ENCODE measurements around the gene KCNJ10.
A peak's percentile ranks its signal among the peaks of the same experiment; 100 is the strongest.
"Not testable (repeated sequence)": the region's sequence is repeated elsewhere in the genome, so short reads cannot be mapped to it uniquely, and the experiment has no call there.

KCNJ10 gene

GRCh38 chr1:160061369-160062229, 8.4 kb downstream of the KCNJ10 start:
- no peak for DNase-seq (ENCODE audit: low read depth)

DNA sequence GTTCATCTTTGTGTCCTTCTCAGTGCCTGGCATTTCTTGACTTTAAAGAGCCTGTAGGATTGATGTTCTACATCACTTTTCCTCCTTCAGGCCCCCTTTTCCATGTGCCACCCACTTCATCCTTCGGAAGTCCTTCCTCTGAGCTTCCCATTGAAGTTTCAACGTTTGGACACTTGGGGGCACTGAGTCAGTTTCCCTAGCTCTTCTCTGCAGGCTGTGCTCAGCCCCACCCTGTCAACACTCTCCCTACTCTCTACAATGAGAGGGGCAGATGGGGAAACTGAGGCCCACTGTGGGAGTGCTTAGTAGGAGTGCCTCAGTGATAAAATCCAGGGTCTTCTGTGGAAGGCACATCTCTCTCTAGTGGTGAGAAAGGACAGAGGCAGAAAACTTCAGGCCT, 11.9 kb downstream of the KCNJ10 start:
- no peak for DNase-seq (ENCODE audit: low read depth)

GRCh38 chr1:160056648-160057169, 13.3 kb downstream of the KCNJ10 start:
- no peak for DNase-seq (ENCODE audit: low read depth)

DNA sequence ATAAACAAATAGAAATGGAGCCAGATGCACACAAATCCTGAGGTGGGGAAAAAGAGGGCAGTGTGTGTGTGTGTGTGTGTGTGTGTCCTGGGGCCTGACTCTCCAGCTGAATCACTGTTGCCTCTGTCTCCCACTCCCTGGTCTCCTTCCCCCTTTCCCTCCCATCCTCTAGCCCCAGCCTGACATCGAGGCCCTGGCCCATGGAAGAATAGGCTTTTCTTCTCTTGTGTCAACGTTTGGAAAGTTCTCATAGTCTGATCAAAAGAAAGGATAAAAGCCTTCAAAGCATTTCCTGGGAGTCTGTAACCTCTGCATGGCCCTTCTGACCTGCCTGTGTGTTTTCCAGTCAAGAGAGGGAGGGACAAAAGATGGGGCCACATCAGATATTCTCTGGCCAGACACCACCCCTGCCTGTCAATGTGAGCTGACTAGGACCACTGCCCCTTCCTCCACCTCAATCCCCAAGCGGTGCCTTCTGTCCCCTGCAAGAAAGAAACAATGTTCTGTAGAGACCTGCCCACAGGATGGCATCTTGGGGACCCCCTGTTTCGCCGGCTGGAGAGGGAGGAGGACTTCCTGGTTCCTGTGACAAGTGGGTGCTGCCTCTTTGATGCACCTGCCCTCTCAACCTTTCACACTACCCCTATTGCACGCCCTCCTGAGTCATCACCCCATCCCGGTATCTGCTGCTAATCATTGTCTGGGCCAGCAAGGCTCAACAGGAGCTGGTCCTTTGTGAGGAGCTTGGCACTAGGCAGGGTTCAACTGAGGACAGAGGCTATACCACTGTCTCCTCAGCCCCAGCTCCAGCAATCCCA, 16.2 kb downstream of the KCNJ10 start:
- no peak for DNase-seq (ENCODE audit: low read depth)

- DNase-seq (ENCODE audit: low read depth): no peak
Measured at GRCh38 chr1:160052936-160053335, 17.0 kb downstream of the KCNJ10 start.

- DNase-seq (ENCODE audit: low read depth): no peak
Measured at GRCh38 chr1:160050619-160051018, 19.3 kb downstream of the KCNJ10 start.

GRCh38 chr1:160050182-160050581, 19.8 kb downstream of the KCNJ10 start:
- DNase-seq (ENCODE audit: low read depth): not testable (repeated sequence)

DNA sequence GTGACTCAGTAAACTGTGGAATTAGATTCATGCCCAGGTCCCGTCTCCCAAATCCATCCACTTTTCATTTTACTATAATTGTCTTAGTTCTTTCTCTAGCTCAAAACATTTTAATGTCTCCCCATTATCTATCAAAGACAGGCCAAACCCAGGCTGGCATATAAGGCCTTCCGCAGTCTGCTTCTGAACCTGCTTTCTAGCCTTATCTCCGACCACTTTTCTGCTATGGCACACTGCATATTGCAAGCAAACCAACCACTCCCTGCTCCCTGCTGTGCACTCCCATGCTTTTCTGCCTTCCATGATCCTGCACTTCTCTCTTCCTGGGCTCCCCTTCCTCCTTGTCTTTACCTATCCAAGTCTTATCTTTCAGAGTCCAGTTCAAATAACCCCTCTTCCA, 20.9 kb downstream of the KCNJ10 start:
- no peak for DNase-seq (ENCODE audit: low read depth)

DNA sequence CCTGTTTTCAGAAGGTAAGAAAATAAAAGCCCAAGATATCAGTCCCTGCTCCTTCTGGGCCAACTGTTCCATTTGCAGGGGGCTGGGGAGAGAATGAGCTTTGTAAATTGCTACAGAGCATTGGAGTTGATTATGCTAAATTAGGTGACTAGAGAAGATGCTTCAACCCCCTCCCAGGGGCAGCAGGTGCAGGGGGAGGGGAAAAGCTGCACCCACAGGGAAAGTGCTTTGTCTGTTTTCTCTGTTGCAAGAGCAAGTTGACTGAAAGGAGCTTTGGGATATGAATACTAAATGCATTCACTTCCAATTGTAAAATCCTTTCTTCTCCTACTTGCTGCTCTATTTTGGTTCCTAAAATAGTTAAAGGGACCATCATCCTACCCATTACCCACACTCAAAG, 21.6 kb downstream of the KCNJ10 start:
- no peak for DNase-seq (ENCODE audit: low read depth)

DNA sequence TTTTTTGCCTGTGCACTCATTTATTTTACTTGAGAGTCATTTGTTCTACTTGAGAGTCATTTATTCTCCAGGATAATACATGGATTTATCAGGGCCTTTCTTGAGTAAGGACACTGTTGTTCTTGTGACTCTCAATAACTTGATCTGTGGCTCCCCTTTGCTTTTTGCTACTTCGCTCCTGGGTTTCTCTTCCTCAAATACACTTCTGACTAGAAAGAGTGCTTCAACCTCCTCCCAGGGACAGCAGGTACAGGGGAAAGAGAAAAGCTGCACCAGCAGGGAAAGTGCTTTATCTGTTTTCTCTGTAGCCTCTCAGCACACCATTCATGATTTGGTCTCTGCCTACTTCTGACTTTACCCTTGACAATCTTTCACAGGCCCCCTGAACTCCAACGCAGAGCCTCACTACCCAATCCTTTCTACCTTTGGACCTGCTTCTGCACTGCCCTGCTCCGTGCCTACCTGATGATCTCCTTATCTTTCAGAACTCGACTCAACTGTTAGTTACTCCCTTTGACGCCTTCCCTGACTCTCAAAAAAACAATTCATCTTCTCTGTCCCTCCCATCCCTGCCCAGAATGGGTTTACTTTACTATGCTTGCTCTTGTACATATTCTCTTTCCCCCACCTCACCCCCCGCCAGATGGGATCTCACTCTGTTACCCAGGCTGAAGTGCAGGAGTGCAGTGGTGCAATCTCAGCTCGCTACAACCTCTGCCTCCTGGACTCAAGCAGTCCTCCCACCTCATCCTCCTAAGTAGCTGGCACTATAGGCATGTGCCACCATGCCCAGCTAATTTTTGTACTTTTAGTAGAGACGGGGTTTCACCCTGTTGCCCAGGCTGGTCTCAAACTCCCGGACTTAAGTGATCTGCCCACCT, 22.6 kb downstream of the KCNJ10 start:
- no peak for DNase-seq (ENCODE audit: low read depth)

- no peak for DNase-seq (ENCODE audit: low read depth)
Measured at GRCh38 chr1:160046494-160047110, 23.4 kb downstream of the KCNJ10 start.

DNA sequence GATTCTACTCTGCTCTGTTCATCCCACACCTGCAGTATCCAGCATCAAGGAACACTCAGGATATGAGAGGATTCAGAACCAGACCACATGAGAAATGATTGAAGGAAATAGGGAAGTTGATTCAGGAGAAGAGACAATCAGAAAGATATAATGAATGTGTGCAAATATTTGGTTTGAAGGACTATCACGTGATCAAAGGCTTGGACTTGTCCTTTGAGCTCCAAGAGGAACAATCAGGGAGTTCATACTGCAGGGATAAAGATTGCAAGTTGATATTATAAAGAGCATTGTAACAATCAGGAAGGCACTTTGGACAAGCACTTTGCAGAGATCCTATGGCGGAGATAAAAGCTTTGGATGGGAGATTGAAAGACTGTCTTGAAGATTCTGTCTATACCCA, 24.3 kb downstream of the KCNJ10 start:
- DNase-seq (ENCODE audit: low read depth): no peak

GRCh38 chr1:160043543-160043942, 26.4 kb downstream of the KCNJ10 start:
- DNase-seq (ENCODE audit: low read depth): no peak

DNA sequence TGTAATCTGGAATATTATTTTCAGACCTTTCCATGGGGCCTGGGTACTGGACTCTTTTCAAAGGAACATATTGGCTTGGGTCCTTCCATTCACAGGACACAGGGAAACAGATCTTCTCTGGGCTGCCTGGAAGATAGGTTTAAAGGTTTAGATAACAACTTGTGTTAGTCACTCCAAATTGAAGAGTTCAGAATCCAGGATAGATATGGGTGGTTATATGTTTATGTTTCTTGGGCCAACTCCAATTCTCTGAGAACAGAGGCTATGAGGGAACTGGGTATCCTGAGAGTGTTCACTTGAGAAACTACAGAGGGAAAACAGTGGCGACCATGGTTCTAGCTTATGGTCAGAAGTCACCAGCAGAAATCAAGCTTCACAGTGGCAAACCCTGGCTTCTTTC, 29.5 kb downstream of the KCNJ10 start:
- no peak for DNase-seq (ENCODE audit: low read depth)

GRCh38 chr1:160032165-160032820, 37.7 kb downstream of the KCNJ10 start:
- DNase-seq (ENCODE audit: low read depth): no peak

GRCh38 chr1:160031365-160032164, 38.4 kb downstream of the KCNJ10 start, which contains the start of gene PIGM:
TSS of gene PIGM (minus strand) at chr1:160031990. CDS start at chr1:160031739, 251 bp downstream.
- DNase-seq (ENCODE audit: low read depth): peak; percentile 90

DNA sequence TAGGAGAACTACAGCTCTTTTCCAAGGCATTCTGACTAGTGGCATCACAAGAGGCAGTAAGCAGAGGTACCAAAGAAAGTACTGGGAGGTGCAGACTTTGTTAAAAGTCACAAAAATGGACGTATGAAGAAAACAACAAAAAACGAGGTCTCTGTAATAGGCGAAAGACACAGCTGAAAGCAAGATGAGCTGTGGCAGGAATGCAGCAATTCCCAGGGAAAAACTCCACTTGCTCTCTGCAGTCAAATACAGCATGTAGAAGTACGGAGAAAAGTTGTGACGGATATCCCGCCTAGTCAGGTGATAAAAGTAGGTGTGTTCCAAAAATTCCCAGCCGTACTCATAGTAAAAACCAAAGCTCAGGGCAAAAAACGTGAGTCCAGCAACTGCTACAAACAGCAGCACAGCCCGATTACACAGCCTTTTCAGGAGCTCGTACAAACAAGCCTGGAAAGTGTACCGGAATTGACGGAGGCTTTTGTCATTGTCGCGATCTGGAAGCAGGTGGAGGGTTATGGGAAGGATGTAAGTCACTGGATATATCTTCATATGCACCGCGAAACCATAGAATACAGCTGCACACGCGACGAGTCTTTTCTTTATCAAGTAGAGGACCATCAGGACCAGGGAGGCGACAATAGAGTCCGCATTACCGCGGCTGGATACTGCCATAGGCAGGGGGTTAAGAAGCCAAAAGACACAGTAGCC, 39.1 kb downstream of the KCNJ10 start:
- no peak for DNase-seq (ENCODE audit: low read depth)

DNA sequence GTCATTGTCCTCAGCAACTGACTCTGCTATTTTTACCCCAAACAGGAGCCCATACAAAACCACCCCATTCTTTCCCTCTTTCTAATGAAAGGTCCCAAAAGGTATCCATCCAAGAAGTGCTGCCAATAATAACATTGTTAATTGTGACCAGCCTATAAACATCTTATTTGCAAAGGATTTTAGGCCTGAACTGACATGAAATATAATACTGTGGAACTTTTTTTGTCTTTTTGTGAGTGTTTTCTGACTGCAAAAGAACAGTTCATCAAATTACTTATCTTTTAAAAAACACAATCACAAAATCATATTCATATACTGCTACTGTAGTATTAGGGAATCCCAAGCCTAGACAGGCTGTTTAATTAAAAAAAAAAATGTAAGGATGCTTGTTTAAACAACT, 41.5 kb downstream of the KCNJ10 start:
- no peak for DNase-seq (ENCODE audit: low read depth)

DNA sequence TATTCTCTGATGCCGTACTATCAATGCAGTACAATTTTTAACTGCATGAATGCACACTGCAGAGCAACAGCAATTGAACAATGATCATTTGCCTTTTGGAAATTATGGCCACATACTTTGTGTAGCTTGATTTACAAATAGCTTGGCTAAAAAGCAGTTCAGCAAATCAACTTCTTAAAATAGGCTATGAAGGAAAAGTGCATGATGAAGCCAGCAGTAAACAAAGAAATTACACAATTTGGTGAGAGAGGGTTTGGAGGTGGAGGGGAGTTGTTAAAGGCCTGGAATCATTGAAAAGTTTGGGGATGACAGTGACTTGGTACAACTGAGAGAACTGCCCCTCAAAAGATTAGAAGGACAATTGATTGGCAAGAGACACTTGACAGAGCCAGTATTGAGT, 44.6 kb downstream of the KCNJ10 start:
- no peak for DNase-seq (ENCODE audit: low read depth)
